ENCODE data around the gene CLMN.

Gene CLMN

GRCh38 chr14:95156161-95157047, 163.3 kb downstream of the CLMN start:
- H3K4me3 ChIP-seq (ENCODE audit: low read length): peak overlapping the region; percentile 74
- TF ChIP-seq CTCF (conservative IDR thresholded peaks at IDR 0.05; ENCODE audit: low read depth, low read length): no peak
- no peak for DNase-seq (ENCODE audit: low read depth)

- TF ChIP-seq CTCF (conservative IDR thresholded peaks at IDR 0.05; ENCODE audit: low read depth, low read length): no peak
- no peak for DNase-seq (ENCODE audit: low read depth)
- no peak overlapping the region for H3K4me3 ChIP-seq (ENCODE audit: low read length)
Measured at GRCh38 chr14:95155045-95155444, 164.7 kb downstream of the CLMN start.

- TF ChIP-seq CTCF (conservative IDR thresholded peaks at IDR 0.05; ENCODE audit: low read depth, low read length): no peak
- H3K4me3 ChIP-seq (ENCODE audit: low read length): no peak overlapping the region
- DNase-seq (ENCODE audit: low read depth): no peak
Measured at GRCh38 chr14:95153866-95154265, 165.8 kb downstream of the CLMN start.

- DNase-seq (ENCODE audit: low read depth): no peak
- TF ChIP-seq CTCF (conservative IDR thresholded peaks at IDR 0.05; ENCODE audit: low read depth, low read length): no peak
- H3K4me3 ChIP-seq (ENCODE audit: low read length): no peak overlapping the region
Measured at GRCh38 chr14:95151561-95151960, 168.1 kb downstream of the CLMN start.

GRCh38 chr14:95150910-95151309, 168.8 kb downstream of the CLMN start:
- DNase-seq (ENCODE audit: low read depth): no peak
- TF ChIP-seq CTCF (conservative IDR thresholded peaks at IDR 0.05; ENCODE audit: low read depth, low read length): no peak
- no peak overlapping the region for H3K4me3 ChIP-seq (ENCODE audit: low read length)

GRCh38 chr14:95149441-95149840, 170.3 kb downstream of the CLMN start:
- TF ChIP-seq CTCF (conservative IDR thresholded peaks at IDR 0.05; ENCODE audit: low read depth, low read length): no peak
- no peak for DNase-seq (ENCODE audit: low read depth)
- no peak overlapping the region for H3K4me3 ChIP-seq (ENCODE audit: low read length)

- no peak overlapping the region for H3K4me3 ChIP-seq (ENCODE audit: low read length)
- TF ChIP-seq CTCF (conservative IDR thresholded peaks at IDR 0.05; ENCODE audit: low read depth, low read length): no peak
- DNase-seq (ENCODE audit: low read depth): no peak
Measured at GRCh38 chr14:95147597-95147996, 172.1 kb downstream of the CLMN start.
